Ovary (tissue), 9 donors: ENCODE measurements around the gene BNC2. TPM values are rescaled to one million over a fixed set of nuclear protein-coding genes. Genes with fewer than 3 reads are reported as not detected.
A peak's percentile ranks its signal among the peaks of the same experiment; 100 is the strongest.

Experiments used
- DNase-seq, 5 donors: peaks; one replicate each; pipeline ENCODE4 v3.0.0-alpha.2; 2019 to 2020
- H3K27ac ChIP-seq, 2 donors: fragments of 200-600 bp; one replicate each; pipeline versions ENCODE4 v1.5.1 to v1.8.0; 2019 to 2022
- H3K27me3 ChIP-seq: fragments of 200-600 bp; one replicate; pipeline ENCODE4 v1.8.0; 2022
- H3K36me3 ChIP-seq: fragments of 200-600 bp; sonication (generic); one replicate; pipeline ENCODE4 v1.5.1; 2019
- H3K4me1 ChIP-seq: one replicate; pipeline ENCODE4 v1.8.1; 2013; ENCODE audit warnings: mild to moderate bottlenecking, moderate library complexity; ENCODE audit not compliant: insufficient read depth
- H3K4me3 ChIP-seq: fragments of 200-600 bp; sonication (generic); one replicate; pipeline ENCODE4 v1.5.1; 2017
- H3K9me3 ChIP-seq, 2 donors: fragments of 200-600 bp in 1 of 2; sonication (generic) in 1 of 2; one replicate each; pipeline versions ENCODE4 v1.5.1 to v1.8.1; 2013 to 2019; ENCODE audit warnings: mild to moderate bottlenecking in 1 of 2, moderate library complexity in 1 of 2
- CTCF ChIP-seq, 3 donors: fragments of 450-650 bp in 2 of 3; fragments of 200-600 bp in 1 of 3; IDR thresholded peaks; one replicate each; pipeline versions ENCODE4 v1.5.1 to v1.8.0; 2016 to 2022; ENCODE audit warnings: antibody characterized with exemption in 3 of 3, mild to moderate bottlenecking in 1 of 3
- EP300 ChIP-seq: sonication (generic); formaldehyde crosslinking; IDR thresholded peaks from one replicate; pipeline ENCODE4 v1.6.1; 2017; ENCODE audit warnings: antibody characterized with exemption
- POLR2A ChIP-seq: fragments of 450-650 bp; IDR thresholded peaks from one replicate; pipeline ENCODE4 v1.6.1; 2017; ENCODE audit warnings: antibody characterized with exemption, mild to moderate bottlenecking, moderate library complexity
- whole genome bisulfite sequencing, 3 donors: extraction: QIAGEN DNeasy Blood & Tissue Kit in 1 of 3; methylation state at CpG; one replicate each; pipeline versions ENCODE4 v1.1.5 to v1.1.7; 2013 to 2017; 5-methylcytosine and 5-hydroxymethylcytosine counted together
- intact Hi-C, 4 donors: fragments of 100-400 bp; cut with DNase I; formaldehyde crosslinking; loops; one replicate each; pipeline versions ENCODE4 v1.11.0 to v1.15.1; 2022 to 2023
- polyA plus RNA-seq, 2 donors: library from polyadenylated mRNA; stranded (reverse); fragments of 200-250 nt in 1 of 2; fragments of 350-450 nt in 1 of 2; fragmentation: Illumina TruSeq in 1 of 2; extraction: RNeasy Lipid Tissue Mini Kit (QIAGEN cat#74804) in 1 of 2; gene quantifications; one replicate each; pipeline ENCODE4 v1.2.3, GENCODE V29; 2013 to 2014
- total RNA-seq, 7 donors: library from RNA; depleted of rRNA in 2 of 7; stranded (reverse); fragments of >200 nt in 2 of 7; fragmentation: NEBNext Ultra II Directional in 3 of 7; extraction: Animal tissue kit (Norgen Biotek cat#: 25700) in 3 of 7; gene quantifications; one replicate each; pipeline versions ENCODE4 v1.1.0 to v1.2.4, GENCODE V29; 2016 to 2023
- donor health status: DM: no; HTN: no; CAD: no; lungs with moderate emphysema.
- donor health status: DM: no; HTN: no; CAD: no.
- donor health status: Bipolar disorder and iron deficiency.
- donor health status: DM: yes; HTN: yes; CAD: no.
- donor health status: DM: no; HTN: no; CAD: no.
- donor health status: DM: yes; HTN: yes; CAD: no.

The BNC2 gene
- total and polyA plus RNA-seq, 9 donors, result 17.2 to 232 (median 197) TPM

DNA sequence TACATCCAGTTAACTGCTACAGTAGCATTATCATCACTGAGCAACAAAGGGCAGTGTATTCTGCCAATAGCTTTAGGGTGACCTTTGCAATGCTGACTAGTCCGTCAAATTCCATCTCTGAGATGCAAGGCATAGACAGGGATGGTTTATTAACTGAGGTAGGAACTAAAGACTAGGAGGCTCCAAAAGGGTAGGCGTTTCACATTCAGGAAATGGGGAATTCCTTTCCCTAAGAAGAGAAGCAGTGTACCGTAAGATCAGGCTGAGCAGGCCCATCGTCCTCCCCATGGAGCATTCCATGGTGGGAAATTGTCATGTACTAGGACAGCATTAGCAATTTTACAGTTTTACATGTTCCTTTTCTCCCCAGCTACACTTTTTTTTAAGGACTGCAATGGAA, 157.7 kb downstream of the BNC2 start:
- TF ChIP-seq CTCF (IDR thresholded peaks at IDR 0.05) (no peak), EP300 (no peak), POLR2A (no peak)
- no peak for DNase-seq
- Histone ChIP-seq H3K36me3 (no peaks in the 10 kb centered on the region), H3K4me1 (peaks cover 13% of the 10 kb centered on the region), H3K4me3 (no peak overlapping the region), H3K27ac (no peak overlapping the region), H3K9me3 (no peaks in the 10 kb centered on the region), H3K27me3 (no peaks in the 10 kb centered on the region)
- 78 to 89% (median 84%) methylated on average over 4 of the region's 4 CpGs for WGBS, 3 donors
- intact Hi-C loops, result no loop called here

DNA sequence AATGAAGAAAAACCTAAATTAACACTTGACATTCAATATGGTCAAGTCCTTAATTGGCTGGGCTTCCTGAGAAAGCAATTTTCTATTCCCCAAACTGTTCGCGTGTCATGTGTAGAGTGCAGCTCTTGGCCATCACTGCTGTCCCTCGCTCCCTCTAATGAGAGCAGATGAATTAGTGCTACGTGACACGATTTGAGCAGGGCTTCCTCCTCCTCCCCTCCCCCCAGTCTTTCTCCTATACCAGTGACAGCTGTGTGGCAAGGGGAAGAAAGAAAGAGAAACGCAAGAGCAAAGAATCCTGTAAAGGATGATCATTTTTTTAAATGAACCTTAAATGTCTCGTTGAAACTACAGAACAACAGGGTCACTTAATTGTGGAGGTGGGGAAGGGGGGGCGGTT, 159.6 kb downstream of the BNC2 start:
- intact Hi-C loops, result no loop called here
- TF ChIP-seq POLR2A (no peak), CTCF (IDR thresholded peaks at IDR 0.05) (no peak), EP300 (no peak)
- 79 to 90% (median 86%) methylated on average over 8 of the region's 8 CpGs for WGBS, 3 donors

GRCh38 chr9:16709924-16710323, 160.5 kb downstream of the BNC2 start:
- Histone ChIP-seq H3K4me3 (no peak overlapping the region), H3K9me3 (no peaks in the 10 kb centered on the region), H3K36me3 (no peaks in the 10 kb centered on the region), H3K4me1 (peaks cover 14% of the 10 kb centered on the region), H3K27me3 (no peaks in the 10 kb centered on the region), H3K27ac (peak overlapping the region in 1 of 2 donors; percentile 68)
- intact Hi-C loops, result loop anchor here in 2 of 4 donors (10.0 kb wide), 2 partner anchors 155 to 385 kb away; no protein-coding TSS in a partner anchor
- 54 to 60% (median 57%) methylated on average over 2 of the region's 2 CpGs for WGBS, 3 donors
- TF ChIP-seq EP300, result no peak
- TF ChIP-seq CTCF (IDR thresholded peaks at IDR 0.05), result no peak
- TF ChIP-seq POLR2A, result no peak
- DNase-seq, result no peak

More for the DNA sequence above, 159.6 kb downstream of the BNC2 start:
- H3K36me3 ChIP-seq, result no peaks in the 10 kb centered on the region
- H3K27me3 ChIP-seq, result no peaks in the 10 kb centered on the region
- H3K4me3 ChIP-seq, result no peak overlapping the region
- DNase-seq, result no peak
- H3K27ac ChIP-seq, result no peak overlapping the region
- peaks cover 13% of the 10 kb centered on the region for H3K4me1 ChIP-seq
- H3K9me3 ChIP-seq, result no peaks in the 10 kb centered on the region

GRCh38 chr9:16708656-16709435, 161.6 kb downstream of the BNC2 start:
- Histone ChIP-seq H3K4me1 (peaks cover 14% of the 10 kb centered on the region), H3K36me3 (no peaks in the 10 kb centered on the region), H3K27me3 (no peaks in the 10 kb centered on the region), H3K4me3 (no peak overlapping the region), H3K27ac (peak overlapping the region in 1 of 2 donors; percentile 68), H3K9me3 (no peaks in the 10 kb centered on the region)
- WGBS, 3 donors, result 38 to 48% (median 43%) methylated on average over 13 of the region's 13 CpGs
- intact Hi-C loops, result loop anchor here in 2 of 4 donors (10.0 kb wide), 2 partner anchors 156 to 384 kb away; no protein-coding TSS in a partner anchor
- DNase-seq, result no peak
- TF ChIP-seq EP300, result no peak
- TF ChIP-seq POLR2A, result no peak
- no peak for TF ChIP-seq CTCF (IDR thresholded peaks at IDR 0.05)
